Measurements from ENCODE around the gene ZNF580. TPM values are rescaled to one million over a fixed set of nuclear protein-coding genes. Genes with fewer than 3 reads are reported as not detected.

ZNF580 gene
- total RNA-seq, 1 donor from 2014 or later = 163 TPM

- no peak for TF ChIP-seq CTCF (IDR thresholded peaks at IDR 0.05)
- no peaks in the 10 kb centered on the region for H3K27me3 ChIP-seq
- no peak overlapping the region for H3K27ac ChIP-seq
- H3K36me3 ChIP-seq = peaks cover 37 to 56% of the 10 kb centered on the region in 2 donors
- no peaks in the 10 kb centered on the region for H3K9me3 ChIP-seq
- intact Hi-C loops (cut with DNase I) = no loop called here
- DNase-seq (ENCODE audit: low spot score in 2 of 2) = no peak
- no peak overlapping the region for H3K4me3 ChIP-seq
- peaks cover 6 to 27% of the 10 kb centered on the region in 2 donors for H3K4me1 ChIP-seq
These were observed 32.7 kb downstream of the ZNF580 start for GRCh38 chr19:55673465-55673864.

- Histone ChIP-seq H3K36me3 (peaks cover 36 to 56% of the 10 kb centered on the region in 2 donors), H3K4me1 (peaks cover 6 to 27% of the 10 kb centered on the region in 2 donors), H3K27ac (peak overlapping the region in 1 of 2 donors; percentile 84), H3K4me3 (no peak overlapping the region), H3K27me3 (no peaks in the 10 kb centered on the region), H3K9me3 (no peaks in the 10 kb centered on the region)
- no peak for DNase-seq (ENCODE audit: low spot score in 2 of 2)
- intact Hi-C loops (cut with DNase I) = loop anchor here (2.0 kb wide), 1 partner anchor 19 kb away; the partner anchor contains the start of gene U2AF2
- no peak for TF ChIP-seq CTCF (IDR thresholded peaks at IDR 0.05)
These were observed 33.1 kb downstream of the ZNF580 start for GRCh38 chr19:55673889-55674288.

- Histone ChIP-seq H3K4me3 (peak overlapping the region; percentile 97 to 99), H3K27me3 (no peaks in the 10 kb centered on the region), H3K4me1 (peaks cover 6 to 27% of the 10 kb centered on the region in 2 donors), H3K36me3 (peaks cover 36 to 56% of the 10 kb centered on the region in 2 donors), H3K9me3 (no peaks in the 10 kb centered on the region), H3K27ac (peak overlapping the region; percentile 84 to 92)
- intact Hi-C loops (cut with DNase I) = loop anchor here (2.0 kb wide), 1 partner anchor 20 kb away; the partner anchor contains the start of gene U2AF2
- TF ChIP-seq CTCF (IDR thresholded peaks at IDR 0.05) = no peak
- DNase-seq (ENCODE audit: low spot score in 2 of 2) = no peak
These were observed 33.6 kb downstream of the ZNF580 start for GRCh38 chr19:55674459-55674840.

- peak; percentile 77 to 97 for DNase-seq (ENCODE audit: low spot score in 2 of 2)
- Histone ChIP-seq H3K9me3 (no peaks in the 10 kb centered on the region), H3K27me3 (no peaks in the 10 kb centered on the region), H3K36me3 (peaks cover 36 to 56% of the 10 kb centered on the region in 2 donors), H3K4me3 (peak within 1 kb of the TSS; percentile 97 to 99), H3K4me1 (peaks cover 6 to 27% of the 10 kb centered on the region in 2 donors), H3K27ac (peak within 1 kb of the TSS; percentile 84 to 92)
- intact Hi-C loops (cut with DNase I) = loop anchor here (2.0 kb wide), 1 partner anchor 20 kb away; the partner anchor contains the start of gene U2AF2
- no peak for TF ChIP-seq CTCF (IDR thresholded peaks at IDR 0.05)
These were observed 34.2 kb downstream of the ZNF580 start, which contains the start of gene EPN1 for GRCh38 chr19:55674841-55675660. Gene EPN1, plus strand, starts transcription at chr19:55675226. Its CDS starts 3,402 bp downstream, at chr19:55678628.

GRCh38 chr19:55675661-55676354 lies 35.0 kb downstream of the ZNF580 start:
- no peak for DNase-seq (ENCODE audit: low spot score in 2 of 2)
- TF ChIP-seq CTCF (IDR thresholded peaks at IDR 0.05) = no peak
- Histone ChIP-seq H3K27me3 (no peaks in the 10 kb centered on the region), H3K4me1 (peaks cover 6 to 27% of the 10 kb centered on the region in 2 donors), H3K4me3 (peak overlapping the region; percentile 97 to 99), H3K27ac (peak overlapping the region; percentile 84 to 92), H3K36me3 (peaks cover 32 to 56% of the 10 kb centered on the region in 2 donors), H3K9me3 (no peaks in the 10 kb centered on the region)
- intact Hi-C loops (cut with DNase I) = loop anchor here (2.0 kb wide), 1 partner anchor 21 kb away; the partner anchor contains the start of gene U2AF2

All from ascending aorta (tissue), 2 donors.